HG03095 (cell line): ENCODE measurements around the gene PHF21B.
"Not testable (repeated sequence)": the region's sequence is repeated elsewhere in the genome, so short reads cannot be mapped to it uniquely, and the experiment has no call there.

ENCODE experiments used
- ATAC-seq: cut with Tn5 transposase; IDR thresholded peaks from one replicate; pipeline ENCODE4 v1.9.1; 2021; ENCODE audit warnings: moderate library complexity; ENCODE audit not compliant: unreplicated experiment

The PHF21B gene

GRCh38 chr22:44924710-44925109 lies 85.1 kb downstream of the PHF21B start:
- no peak for ATAC-seq

GRCh38 chr22:44924098-44924497 lies 85.7 kb downstream of the PHF21B start:
- no peak for ATAC-seq

DNA sequence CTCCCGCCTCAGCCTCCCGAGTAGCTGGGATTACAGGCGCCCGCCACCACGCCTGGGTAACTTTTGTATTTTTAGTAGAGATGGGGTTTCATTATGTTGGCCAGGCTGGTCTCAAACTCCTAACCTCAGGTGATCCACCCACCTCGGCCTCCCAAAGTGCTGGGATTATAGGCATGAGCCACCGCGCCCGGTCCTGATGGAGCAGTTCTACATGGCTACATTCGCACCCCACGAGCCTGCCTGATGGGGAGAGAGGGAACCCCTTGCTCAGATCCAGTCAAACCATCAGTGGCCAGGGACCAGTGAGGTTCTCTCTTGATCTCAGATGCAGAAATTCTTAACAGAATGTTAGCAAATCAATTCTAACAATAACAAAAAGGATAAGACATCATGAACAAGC lies 88.0 kb downstream of the PHF21B start:
- ATAC-seq, result not testable (repeated sequence)

- ATAC-seq, result no peak
Observed at GRCh38 chr22:44920183-44920582, 89.6 kb downstream of the PHF21B start.

- ATAC-seq, result no peak
Observed at GRCh38 chr22:44919691-44920090, 90.1 kb downstream of the PHF21B start.

DNA sequence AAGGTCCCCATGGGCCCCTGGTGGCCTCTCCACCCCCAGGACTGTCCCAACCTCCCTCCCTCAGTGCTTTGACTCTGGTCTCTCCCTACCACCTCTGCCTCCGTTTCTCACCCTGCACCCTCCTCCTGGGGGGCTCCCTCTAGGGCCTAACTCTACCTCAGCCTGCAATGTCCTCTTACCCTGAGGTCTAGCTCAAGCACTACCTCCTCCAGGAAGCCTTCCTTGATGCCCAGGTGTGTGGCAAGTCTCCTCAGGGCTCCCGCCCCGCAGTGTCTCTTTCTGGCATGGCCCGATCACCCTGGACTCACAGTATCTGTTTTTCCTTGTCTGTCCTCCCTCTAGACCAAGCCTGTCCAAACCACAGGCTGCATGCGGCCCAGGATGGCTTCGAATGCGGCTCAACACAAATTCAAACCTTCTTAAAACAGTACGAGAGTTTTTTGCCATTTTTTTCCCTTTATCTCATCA lies 90.8 kb downstream of the PHF21B start:
- ATAC-seq, result no peak

GRCh38 chr22:44918166-44918924 lies 91.5 kb downstream of the PHF21B start:
- ATAC-seq, result no peak

- ATAC-seq, result no peak
Observed at GRCh38 chr22:44917372-44918165, 92.2 kb downstream of the PHF21B start.

DNA sequence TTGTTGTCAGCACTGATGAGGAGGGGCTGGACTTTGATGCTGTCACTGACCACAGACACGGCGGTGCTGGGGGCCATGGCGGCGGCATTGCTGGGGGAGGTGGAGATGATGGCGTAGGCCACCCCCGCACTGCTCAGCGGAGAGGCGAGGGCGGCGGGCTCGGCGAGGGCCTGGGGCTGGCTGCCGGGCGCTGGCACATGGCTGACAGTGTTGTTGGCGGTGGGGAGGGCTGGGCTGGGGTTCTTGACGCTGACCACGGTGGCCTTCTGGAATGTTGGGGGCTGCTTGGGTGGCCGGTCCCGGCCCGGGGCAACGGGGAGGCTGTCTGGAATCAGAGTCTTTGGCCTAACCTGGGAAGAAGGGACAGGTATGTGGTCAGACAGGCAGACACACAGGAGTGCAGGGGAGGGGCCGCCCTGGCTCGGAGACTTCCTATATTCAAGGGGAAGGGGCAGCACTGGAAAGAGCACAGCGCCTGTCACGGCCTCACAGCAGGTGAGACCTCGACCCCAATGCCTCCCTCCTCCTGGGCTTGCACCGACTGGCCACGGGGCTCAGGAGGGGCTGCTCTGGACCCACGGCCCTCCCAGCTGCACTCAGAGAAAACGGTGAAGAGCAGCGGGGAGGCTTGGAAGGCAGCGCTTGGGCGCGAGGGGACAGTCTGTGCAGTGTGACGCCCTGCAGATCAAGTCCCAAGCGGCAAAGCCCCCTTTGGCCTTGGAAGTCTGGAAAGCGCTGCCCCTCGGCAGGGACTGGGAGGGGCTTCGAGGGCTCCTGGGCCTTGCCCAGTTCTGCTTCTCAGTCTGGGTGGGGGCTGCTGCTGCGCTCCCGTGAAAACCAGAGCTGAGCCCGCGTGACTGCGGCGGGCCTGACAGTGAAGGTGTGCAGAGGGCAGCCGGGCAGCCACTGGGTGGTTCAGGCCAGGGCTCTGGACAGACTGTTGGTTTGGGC lies 93.2 kb downstream of the PHF21B start:
- no peak for ATAC-seq

GRCh38 chr22:44915441-44915840 lies 94.4 kb downstream of the PHF21B start:
- ATAC-seq, result no peak

GRCh38 chr22:44914026-44914721 lies 95.6 kb downstream of the PHF21B start:
- ATAC-seq, result no peak

DNA sequence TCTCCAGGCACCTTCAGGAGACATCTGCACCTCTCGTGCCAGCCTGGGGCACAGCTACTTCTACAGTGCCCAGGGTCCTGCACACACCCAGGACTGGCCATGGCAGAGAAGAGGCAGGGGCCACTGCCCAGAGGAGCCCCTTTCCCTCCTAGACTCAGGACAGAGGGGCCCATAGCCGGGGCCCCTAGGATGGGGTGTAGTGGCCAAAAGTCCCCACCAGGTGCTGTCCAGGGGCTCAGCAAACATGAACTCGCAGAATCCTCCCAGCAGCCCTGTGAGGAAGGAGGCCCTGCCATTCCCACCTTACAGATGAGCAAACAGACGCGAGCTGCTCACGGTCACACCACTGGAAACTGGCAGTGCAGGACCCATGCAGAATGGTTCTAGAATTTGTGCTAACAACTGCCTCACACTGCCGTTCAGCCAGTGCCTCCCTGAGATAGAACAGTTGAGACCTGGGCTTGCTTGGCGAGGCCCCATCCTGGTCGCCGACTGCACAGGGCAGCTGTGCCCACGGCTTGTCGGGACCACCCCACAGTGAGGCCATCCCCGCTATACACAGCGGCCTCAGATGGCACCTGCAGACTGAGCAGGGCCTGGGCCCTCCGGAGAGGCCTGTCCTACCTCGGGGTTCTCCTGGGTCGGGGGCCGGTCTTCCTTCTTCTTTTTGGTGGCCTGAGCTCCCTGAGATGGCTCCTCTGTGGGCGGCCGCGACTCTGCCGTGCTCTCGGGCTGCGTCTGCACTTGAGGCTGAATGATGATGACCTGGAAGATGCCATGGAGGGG lies 96.4 kb downstream of the PHF21B start:
- no peak for ATAC-seq

- ATAC-seq, result no peak
Observed at GRCh38 chr22:44909241-44909640, 100.6 kb downstream of the PHF21B start.

GRCh38 chr22:44907765-44908737 lies 101.8 kb downstream of the PHF21B start:
- no peak for ATAC-seq

DNA sequence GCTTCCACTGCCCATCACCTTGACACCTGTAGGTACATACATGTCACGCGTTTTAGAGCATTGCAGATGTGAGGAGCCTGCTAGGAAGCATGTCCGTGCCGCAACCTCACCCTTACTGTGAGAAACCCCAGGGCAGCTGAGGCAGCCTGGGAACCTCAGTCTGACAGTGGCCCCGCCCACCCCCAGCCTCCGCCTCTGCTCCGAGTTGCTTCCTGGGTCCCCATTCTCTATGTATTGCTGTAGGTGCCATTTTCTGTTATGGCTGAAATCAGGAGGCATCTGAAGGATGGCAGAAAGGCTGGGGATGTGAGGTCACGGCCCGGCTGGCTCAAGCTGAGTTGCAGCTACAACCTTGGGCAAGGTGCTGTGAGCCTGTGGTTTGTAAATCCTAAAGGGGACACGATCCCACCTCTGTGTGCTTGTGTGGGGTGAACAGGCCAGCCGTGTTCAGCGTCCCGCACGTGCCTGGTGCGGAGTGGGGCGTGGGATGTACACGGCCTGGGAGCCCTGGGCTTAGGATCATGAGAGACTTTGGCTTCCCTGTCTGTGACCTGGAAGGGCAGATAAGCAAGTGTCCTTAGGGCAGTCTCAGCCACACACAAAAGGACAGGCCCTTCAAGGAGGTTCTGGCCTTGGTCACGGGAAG lies 102.7 kb downstream of the PHF21B start:
- no peak for ATAC-seq

- ATAC-seq, result no peak
Observed at GRCh38 chr22:44906248-44906936, 103.4 kb downstream of the PHF21B start.

GRCh38 chr22:44904492-44905152 lies 105.2 kb downstream of the PHF21B start:
- ATAC-seq, result not testable (repeated sequence)
